K562 (cell line): ENCODE measurements around the gene SLC66A3.

Source experiments
- JUN ChIP-seq, 2 experiments: sonication (generic) in 1 of 2; formaldehyde crosslinking in 1 of 2; IDR thresholded peaks; 2 replicates each; pipeline versions ENCODE4 v1.6.1 to v1.8.0; 2012 to 2022; ENCODE audit warnings: borderline replicate concordance in 2 of 2, mild to moderate bottlenecking in 2 of 2, improper control_type of control experiment in 1 of 2, low read depth in 1 of 2, low read length in 1 of 2, missing genetic modification reagents in 1 of 2
- NBN ChIP-seq: fragments of 450-650 bp; IDR thresholded peaks from 2 replicates; pipeline ENCODE4 v1.6.1; 2016; ENCODE audit warnings: low read depth, mild to moderate bottlenecking
- RERE ChIP-seq: sonication (generic); formaldehyde crosslinking; IDR thresholded peaks from 2 replicates; pipeline ENCODE4 v1.8.0; 2023; ENCODE audit warnings: missing genetic modification reagents, mild to moderate bottlenecking, borderline replicate concordance
- ZNF146 ChIP-seq: IDR thresholded peaks from one replicate; pipeline ENCODE4 v1.6.1; 2018; ENCODE audit warnings: missing compliant biosample characterization; ENCODE audit not compliant: unreplicated experiment
- ZNF398 ChIP-seq: fragments of 250-450 bp; sonication (Bioruptor Pico); IDR thresholded peaks from 2 replicates; pipeline ENCODE4 v1.8.0; 2021; ENCODE audit warnings: moderate library complexity, mild to moderate bottlenecking, inconsistent platforms

- TF ChIP-seq ZNF146 (CRISPR knock-in tag) (no peak), JUN (IDR thresholded peaks at IDR 0.05; ENCODE audit: borderline replicate concordance, low read depth, low read length) (no peak), JUN (CRISPR knock-in tag; IDR thresholded peaks at IDR 0.05; ENCODE audit: borderline replicate concordance) (no peak), RERE (no peak), NBN (no peak), ZNF398 (CRISPR knock-in tag) (no peak)
Observed at GRCh38 chr2:11215407-11215806, 60.1 kb downstream of the SLC66A3 start.
